SH-SY5Y (cell line): ENCODE data around the gene BUB1.

Source experiments
- GATA2 ChIP-seq: IDR thresholded peaks from 2 replicates; pipeline ENCODE4 v1.6.1; 2011; ENCODE audit warnings: mild to moderate bottlenecking, low read depth, low read length
- GATA3 ChIP-seq: IDR thresholded peaks from 2 replicates; pipeline ENCODE4 v1.6.1; 2011; ENCODE audit warnings: low read depth, mild to moderate bottlenecking, low read length, moderate library complexity

GRCh38 chr2:110702514-110703380 is 24.9 kb upstream of the BUB1 start:
- TF ChIP-seq GATA2 (no peak), GATA3 (no peak)
